ENCODE results near the gene GPD1. TPM values are rescaled to one million over a fixed set of nuclear protein-coding genes. Genes with fewer than 3 reads are reported as not detected.
"Not testable (repeated sequence)": the region's sequence is repeated elsewhere in the genome, so short reads cannot be mapped to it uniquely, and the experiment has no call there.

GPD1 gene
- total RNA-seq, 1 donor from 2014 or later: 65.3 TPM

DNA sequence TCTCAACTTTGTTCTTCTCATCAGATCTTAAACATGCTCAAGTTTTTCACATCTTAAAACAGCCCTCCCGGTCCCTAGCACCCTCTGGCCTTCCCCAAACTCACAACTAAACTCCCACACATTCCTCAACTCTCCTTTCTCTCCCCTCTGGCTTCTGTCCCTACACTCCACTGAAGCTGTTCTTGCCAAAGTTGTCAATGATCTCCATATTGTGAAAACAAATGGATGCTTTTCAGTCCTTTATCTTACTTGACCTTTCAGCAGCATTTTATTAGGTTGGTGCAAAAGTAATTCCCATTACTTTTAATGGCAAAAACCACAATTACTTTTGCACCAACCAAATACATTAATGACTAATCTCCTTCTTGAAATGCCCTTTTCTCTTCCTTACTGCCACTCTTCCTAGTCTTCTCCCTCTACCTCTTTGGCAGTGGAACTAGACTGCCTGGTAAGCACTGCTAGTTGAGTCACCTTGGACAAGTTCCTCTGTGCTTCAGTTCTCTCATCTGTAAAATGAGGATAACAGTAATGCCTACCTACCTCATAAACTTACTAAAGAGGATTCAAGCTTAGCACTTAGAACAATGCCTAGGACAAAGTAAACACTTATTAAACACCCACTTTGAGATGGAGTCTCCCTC is 47.4 kb downstream of the GPD1 start:
- H3K27me3 ChIP-seq: no peaks in the 10 kb centered on the region
- H3K9me3 ChIP-seq: no peaks in the 10 kb centered on the region
- H3K36me3 ChIP-seq: no peaks in the 10 kb centered on the region
- TF ChIP-seq POLR2A (IDR thresholded peaks at IDR 0.05) (no peak), POLR2AphosphoS5 (IDR thresholded peaks at IDR 0.05; ENCODE audit: insufficient read depth in 1 of 2, low read depth in 1 of 2) (no peak)
- TF ChIP-seq, protein P1, sequence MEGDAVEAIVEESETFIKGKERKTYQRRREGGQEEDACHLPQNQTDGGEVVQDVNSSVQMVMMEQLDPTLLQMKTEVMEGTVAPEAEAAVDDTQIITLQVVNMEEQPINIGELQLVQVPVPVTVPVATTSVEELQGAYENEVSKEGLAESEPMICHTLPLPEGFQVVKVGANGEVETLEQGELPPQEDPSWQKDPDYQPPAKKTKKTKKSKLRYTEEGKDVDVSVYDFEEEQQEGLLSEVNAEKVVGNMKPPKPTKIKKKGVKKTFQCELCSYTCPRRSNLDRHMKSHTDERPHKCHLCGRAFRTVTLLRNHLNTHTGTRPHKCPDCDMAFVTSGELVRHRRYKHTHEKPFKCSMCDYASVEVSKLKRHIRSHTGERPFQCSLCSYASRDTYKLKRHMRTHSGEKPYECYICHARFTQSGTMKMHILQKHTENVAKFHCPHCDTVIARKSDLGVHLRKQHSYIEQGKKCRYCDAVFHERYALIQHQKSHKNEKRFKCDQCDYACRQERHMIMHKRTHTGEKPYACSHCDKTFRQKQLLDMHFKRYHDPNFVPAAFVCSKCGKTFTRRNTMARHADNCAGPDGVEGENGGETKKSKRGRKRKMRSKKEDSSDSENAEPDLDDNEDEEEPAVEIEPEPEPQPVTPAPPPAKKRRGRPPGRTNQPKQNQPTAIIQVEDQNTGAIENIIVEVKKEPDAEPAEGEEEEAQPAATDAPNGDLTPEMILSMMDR (IDR thresholded peaks at IDR 0.05): no peak
- H3K4me1 ChIP-seq: peaks cover 18% of the 10 kb centered on the region
- no peak overlapping the region for H3K27ac ChIP-seq
- intact Hi-C loops (cut with DNase I): no loop called here
- no peak for DNase-seq (ENCODE audit: extremely low spot score in 2 of 2)
- no peak overlapping the region for H3K4me3 ChIP-seq

GRCh38 chr12:50154947-50155346 is 51.1 kb downstream of the GPD1 start:
- H3K4me3 ChIP-seq; intact Hi-C loops (cut with DNase I); H3K27me3 ChIP-seq; H3K9me3 ChIP-seq; DNase-seq (ENCODE audit: extremely low spot score in 2 of 2); H3K36me3 ChIP-seq; H3K27ac ChIP-seq: not testable (repeated sequence)
- H3K4me1 ChIP-seq: peaks cover 16% of the 10 kb centered on the region

DNA sequence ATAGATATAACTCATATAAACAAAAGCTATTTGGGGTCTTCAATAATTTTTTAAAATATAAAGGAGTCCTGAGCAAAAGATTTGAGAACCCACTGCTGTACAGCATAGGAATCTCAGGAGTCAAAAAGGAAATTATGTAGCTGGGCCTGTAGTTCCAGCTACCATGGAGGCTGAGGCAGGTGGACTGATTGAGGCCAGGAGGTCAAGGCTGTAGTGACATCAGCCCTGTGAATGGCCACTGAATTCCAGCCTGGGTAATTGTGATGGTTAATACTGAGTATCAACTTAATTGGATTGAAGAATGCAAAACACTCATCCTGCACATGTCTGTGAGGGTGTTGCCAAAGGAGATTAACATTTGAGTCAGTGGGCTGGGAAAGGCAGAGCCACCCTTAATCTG is 52.8 kb downstream of the GPD1 start:
- peaks cover 4% of the 10 kb centered on the region for H3K4me1 ChIP-seq
- H3K27ac ChIP-seq: no peak overlapping the region
- no peak overlapping the region for H3K4me3 ChIP-seq
- TF ChIP-seq POLR2AphosphoS5 (IDR thresholded peaks at IDR 0.05; ENCODE audit: insufficient read depth in 1 of 2, low read depth in 1 of 2) (no peak), POLR2A (IDR thresholded peaks at IDR 0.05) (no peak)
- TF ChIP-seq, protein P1 (IDR thresholded peaks at IDR 0.05): no peak
- DNase-seq (ENCODE audit: extremely low spot score in 2 of 2): no peak
- H3K9me3 ChIP-seq: no peaks in the 10 kb centered on the region
- no peaks in the 10 kb centered on the region for H3K36me3 ChIP-seq
- intact Hi-C loops (cut with DNase I): no loop called here
- H3K27me3 ChIP-seq: no peaks in the 10 kb centered on the region

- TF ChIP-seq, protein P1 (IDR thresholded peaks at IDR 0.05): no peak
- TF ChIP-seq POLR2A (IDR thresholded peaks at IDR 0.05) (no peak), POLR2AphosphoS5 (IDR thresholded peaks at IDR 0.05; ENCODE audit: insufficient read depth in 1 of 2, low read depth in 1 of 2) (no peak)
- intact Hi-C loops (cut with DNase I): no loop called here
- peaks cover under 1% of the 10 kb centered on the region for H3K4me1 ChIP-seq
- H3K27me3 ChIP-seq: no peaks in the 10 kb centered on the region
- no peak overlapping the region for H3K27ac ChIP-seq
- no peaks in the 10 kb centered on the region for H3K9me3 ChIP-seq
- no peak for DNase-seq (ENCODE audit: extremely low spot score in 2 of 2)
- no peak overlapping the region for H3K4me3 ChIP-seq
- no peaks in the 10 kb centered on the region for H3K36me3 ChIP-seq
Observed at GRCh38 chr12:50157259-50157658, 53.5 kb downstream of the GPD1 start.

GRCh38 chr12:50160643-50161042 is 56.8 kb downstream of the GPD1 start:
- peaks cover 25% of the 10 kb centered on the region for H3K4me1 ChIP-seq
- no peak overlapping the region for H3K27ac ChIP-seq
- no peaks in the 10 kb centered on the region for H3K27me3 ChIP-seq
- TF ChIP-seq, protein P1 (IDR thresholded peaks at IDR 0.05): no peak
- TF ChIP-seq POLR2A (IDR thresholded peaks at IDR 0.05) (no peak), POLR2AphosphoS5 (IDR thresholded peaks at IDR 0.05; ENCODE audit: insufficient read depth in 1 of 2, low read depth in 1 of 2) (no peak)
- no peak overlapping the region for H3K4me3 ChIP-seq
- intact Hi-C loops (cut with DNase I): no loop called here
- DNase-seq (ENCODE audit: extremely low spot score in 2 of 2): no peak
- H3K9me3 ChIP-seq: no peaks in the 10 kb centered on the region
- no peaks in the 10 kb centered on the region for H3K36me3 ChIP-seq

Other genes starting within 250 kb of the GPD1 start
- 19.4 TPM for gene FAIM2, start 200.1 kb upstream of the GPD1 start, total RNA-seq
- gene AQP2, start 153.3 kb upstream of the GPD1 start, total RNA-seq: not detected
- gene AQP5, start 142.1 kb upstream of the GPD1 start, total RNA-seq: not detected
- gene AQP6, start 131.1 kb upstream of the GPD1 start, total RNA-seq: not detected
- 19.2 TPM for gene RACGAP1, start 78.5 kb upstream of the GPD1 start, total RNA-seq
- gene ASIC1, start 46.4 kb upstream of the GPD1 start, total RNA-seq: 2.9 TPM
- 42.2 TPM for gene SMARCD1, start 18.7 kb upstream of the GPD1 start, total RNA-seq
- gene COX14, start 8.2 kb downstream of the GPD1 start, total RNA-seq: 74.4 TPM
- gene CERS5, start 63.4 kb downstream of the GPD1 start, total RNA-seq: 45.2 TPM
- gene LIMA1, start 179.5 kb downstream of the GPD1 start, total RNA-seq: 99.2 TPM